Naive B cell (primary cell): ENCODE data around the gene NKAIN2. TPM values are rescaled to one million over a fixed set of nuclear protein-coding genes. Genes with fewer than 3 reads are reported as not detected.
"Not testable (repeated sequence)": the region's sequence is repeated elsewhere in the genome, so short reads cannot be mapped to it uniquely, and the experiment has no call there.

Source experiments
- ATAC-seq, 2 donors: fragments of 150-1000 bp; cut with Tn5 transposase; 2 replicates each; pipeline ENCODE4 v1.10.0; 2021; ENCODE audit warnings: low read depth in 2 of 2, mild to moderate bottlenecking in 2 of 2, moderate library complexity in 2 of 2
- DNase-seq: peaks from one replicate; pipeline ENCODE4 v3.0.0; 2022
- H3K27ac Mint-ChIP-seq, 6 donors: one replicate each; pipeline ENCODE4 v1.8.0; 2020 to 2022; ENCODE audit warnings: mild to moderate bottlenecking in 6 of 6, mixed read lengths in 6 of 6, moderate library complexity in 5 of 6, inconsistent platforms in 2 of 6
- H3K27me3 Mint-ChIP-seq, 3 donors: one replicate each; pipeline ENCODE4 v1.8.0; 2021 to 2022; ENCODE audit warnings: mixed read lengths in 3 of 3, mild to moderate bottlenecking in 1 of 3
- H3K36me3 Mint-ChIP-seq, 2 donors: one replicate each; pipeline ENCODE4 v1.8.0; 2020 to 2022; ENCODE audit warnings: mixed read lengths in 2 of 2, inconsistent platforms in 1 of 2, mild to moderate bottlenecking in 1 of 2
- H3K4me1 Mint-ChIP-seq, 3 donors: one replicate each; pipeline ENCODE4 v1.8.0; 2020 to 2022; ENCODE audit warnings: mixed read lengths in 3 of 3, inconsistent platforms in 1 of 3, mild to moderate bottlenecking in 1 of 3, moderate library complexity in 1 of 3
- H3K4me3 Mint-ChIP-seq, 8 donors: one replicate each; pipeline ENCODE4 v1.8.0; 2020 to 2022; ENCODE audit warnings: mild to moderate bottlenecking in 8 of 8, mixed read lengths in 8 of 8, moderate library complexity in 8 of 8, inconsistent platforms in 2 of 8
- H3K9me3 Mint-ChIP-seq, 7 donors: one replicate each; pipeline ENCODE4 v1.8.0; 2020 to 2022; ENCODE audit warnings: mixed read lengths in 7 of 7, mild to moderate bottlenecking in 5 of 7, inconsistent platforms in 2 of 7, moderate library complexity in 1 of 7
- polyA plus RNA-seq, 6 donors: library from polyadenylated mRNA; unstranded; fragments of 300-500 nt; fragmentation: Illumina TruSeq; gene quantifications; one replicate each; pipeline ENCODE4 v1.2.3, GENCODE V29; 2021; ENCODE audit warnings: low read depth in 6 of 6

Gene NKAIN2
- polyA plus RNA-seq, 6 donors from 2014 or later = not detected

GRCh38 chr6:124560078-124560477 is 756.4 kb downstream of the NKAIN2 start:
- H3K4me3 Mint-ChIP-seq, H3K27me3 Mint-ChIP-seq, H3K36me3 Mint-ChIP-seq, H3K4me1 Mint-ChIP-seq, H3K27ac Mint-ChIP-seq, ATAC-seq, DNase-seq: not testable (repeated sequence)
- peaks cover 0 to 18% (median 10%) of the 10 kb centered on the region in 7 donors for H3K9me3 Mint-ChIP-seq

DNA sequence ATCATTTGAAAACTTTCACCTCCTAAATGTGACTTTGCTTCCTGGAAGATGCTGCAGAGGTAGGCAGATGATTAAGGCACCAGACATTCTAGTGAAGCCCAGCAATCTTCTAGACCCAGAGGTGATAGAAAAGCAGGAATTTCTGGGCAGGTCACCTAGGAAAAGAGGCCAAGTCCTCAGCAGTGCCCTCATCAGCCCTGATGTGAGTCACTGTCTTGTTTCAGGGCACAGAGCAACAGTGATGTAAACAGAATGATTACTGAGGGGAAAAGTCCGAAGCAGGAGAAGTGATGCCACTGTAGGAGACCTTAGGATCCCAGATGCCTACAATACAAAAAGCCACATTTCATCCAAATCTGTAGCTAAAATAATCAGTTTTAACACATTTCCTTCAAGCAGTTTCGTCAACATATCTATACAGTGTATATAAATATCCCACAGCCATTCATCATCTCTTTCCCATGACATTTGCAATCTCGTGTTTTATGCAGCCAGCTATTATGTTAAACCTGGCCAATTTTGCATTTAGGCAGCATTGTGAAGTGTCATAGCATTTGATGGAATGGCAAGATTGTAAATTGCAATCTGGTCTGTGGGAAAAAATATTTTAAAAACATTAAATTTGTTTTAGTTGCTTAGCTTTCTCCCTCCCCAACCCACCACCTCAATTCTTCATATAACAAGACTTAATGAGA is 757.4 kb downstream of the NKAIN2 start:
- H3K27me3 Mint-ChIP-seq = no peaks in the 10 kb centered on the region
- ATAC-seq = no peak
- H3K4me1 Mint-ChIP-seq = no peaks in the 10 kb centered on the region

GRCh38 chr6:124561635-124562130 is 758.0 kb downstream of the NKAIN2 start:
- no peak overlapping the region for H3K4me3 Mint-ChIP-seq
- DNase-seq = no peak
- H3K36me3 Mint-ChIP-seq = peaks cover 0 to 5% of the 10 kb centered on the region in 2 donors
- no peak for ATAC-seq
- no peak overlapping the region for H3K27ac Mint-ChIP-seq
- H3K9me3 Mint-ChIP-seq = peaks cover 0 to 18% (median 6%) of the 10 kb centered on the region in 7 donors
- H3K27me3 Mint-ChIP-seq = no peaks in the 10 kb centered on the region
- H3K4me1 Mint-ChIP-seq = no peaks in the 10 kb centered on the region

More for the DNA sequence above, 757.4 kb downstream of the NKAIN2 start:
- Mint-ChIP-seq H3K27ac (no peak overlapping the region), H3K9me3 (peaks cover 0 to 18% (median 6%) of the 10 kb centered on the region in 7 donors), H3K4me3 (no peak overlapping the region), H3K36me3 (peaks cover 0 to 5% of the 10 kb centered on the region in 2 donors)
- no peak for DNase-seq

DNA sequence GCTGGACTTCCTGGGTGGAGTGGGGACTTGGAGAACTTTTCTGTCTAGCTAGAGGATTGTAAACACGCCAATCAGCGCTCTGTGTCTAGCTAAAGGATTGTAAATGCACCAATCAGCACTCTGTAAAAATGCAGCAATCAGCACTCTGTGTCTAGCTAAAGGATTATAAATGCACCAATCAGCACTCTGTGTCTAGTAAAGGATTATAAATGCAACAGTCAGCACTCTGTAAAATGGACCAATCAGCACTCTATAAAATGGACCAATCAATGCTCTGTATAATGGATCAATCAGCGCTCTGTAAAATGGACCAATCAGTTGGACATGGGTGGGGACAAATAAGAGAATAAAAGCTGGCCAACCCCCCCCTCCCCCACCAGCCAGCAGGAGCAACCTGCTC is 760.5 kb downstream of the NKAIN2 start:
- not testable (repeated sequence) for H3K4me1 Mint-ChIP-seq, DNase-seq, ATAC-seq, H3K36me3 Mint-ChIP-seq, H3K4me3 Mint-ChIP-seq, H3K27me3 Mint-ChIP-seq, H3K27ac Mint-ChIP-seq
- peaks cover 2 to 26% (median 7%) of the 10 kb centered on the region in 7 donors for H3K9me3 Mint-ChIP-seq

- peaks cover 0 to 5% of the 10 kb centered on the region in 2 donors for H3K36me3 Mint-ChIP-seq
- ATAC-seq = no peak
- no peak overlapping the region for H3K27ac Mint-ChIP-seq
- no peaks in the 10 kb centered on the region for H3K27me3 Mint-ChIP-seq
- peaks cover 6 to 22% (median 11%) of the 10 kb centered on the region in 7 donors for H3K9me3 Mint-ChIP-seq
- H3K4me3 Mint-ChIP-seq = no peak overlapping the region
- no peak for DNase-seq
- no peaks in the 10 kb centered on the region for H3K4me1 Mint-ChIP-seq
Observed at GRCh38 chr6:124567401-124567800, 763.7 kb downstream of the NKAIN2 start.

- Mint-ChIP-seq H3K27ac (no peak overlapping the region), H3K36me3 (no peaks in the 10 kb centered on the region), H3K4me3 (no peak overlapping the region), H3K4me1 (no peaks in the 10 kb centered on the region), H3K27me3 (no peaks in the 10 kb centered on the region), H3K9me3 (peaks cover under 1 to 22% (median 6%) of the 10 kb centered on the region in 7 donors)
- DNase-seq = no peak
- no peak for ATAC-seq
Observed at GRCh38 chr6:124573953-124574352, 770.3 kb downstream of the NKAIN2 start.

- Mint-ChIP-seq H3K4me3 (no peak overlapping the region), H3K9me3 (peaks cover 0 to 14% (median 5%) of the 10 kb centered on the region in 7 donors), H3K36me3 (no peaks in the 10 kb centered on the region), H3K27ac (no peak overlapping the region), H3K4me1 (no peaks in the 10 kb centered on the region), H3K27me3 (no peaks in the 10 kb centered on the region)
- DNase-seq (no peak), ATAC-seq (no peak)
Observed at GRCh38 chr6:124577734-124578281, 774.1 kb downstream of the NKAIN2 start.

- DNase-seq (no peak), ATAC-seq (no peak)
- H3K4me1 Mint-ChIP-seq = no peaks in the 10 kb centered on the region
- H3K4me3 Mint-ChIP-seq = no peak overlapping the region
- H3K9me3 Mint-ChIP-seq = peaks cover 0 to 17% (median 2%) of the 10 kb centered on the region in 7 donors
- no peak overlapping the region for H3K27ac Mint-ChIP-seq
- H3K27me3 Mint-ChIP-seq = no peaks in the 10 kb centered on the region
- no peaks in the 10 kb centered on the region for H3K36me3 Mint-ChIP-seq
Observed at GRCh38 chr6:124590001-124590400, 786.3 kb downstream of the NKAIN2 start.

- Mint-ChIP-seq H3K4me1 (no peaks in the 10 kb centered on the region), H3K36me3 (no peaks in the 10 kb centered on the region), H3K4me3 (no peak overlapping the region), H3K9me3 (peaks cover 0 to 2% (median 0%) of the 10 kb centered on the region in 7 donors), H3K27me3 (no peaks in the 10 kb centered on the region), H3K27ac (no peak overlapping the region)
- ATAC-seq (no peak), DNase-seq (no peak)
Observed at GRCh38 chr6:124599656-124600055, 796.0 kb downstream of the NKAIN2 start.

DNA sequence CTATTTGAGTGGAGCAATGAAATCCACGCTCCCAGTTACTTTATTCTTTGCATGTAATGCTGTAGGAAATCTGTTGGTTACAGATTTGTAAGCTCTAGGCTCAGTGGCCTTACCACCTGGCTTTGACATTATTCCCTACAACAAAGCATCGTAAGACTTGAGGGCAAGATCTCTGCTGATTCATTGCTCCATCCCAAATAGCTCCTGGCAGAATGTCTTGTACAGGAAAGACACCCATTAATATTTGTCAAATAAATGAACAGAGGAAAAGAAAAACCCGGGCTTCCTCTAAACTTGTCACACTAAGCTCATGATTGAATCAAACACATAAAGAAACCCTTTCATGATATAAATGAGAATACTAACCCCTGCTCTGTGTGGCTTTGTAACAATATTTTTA is 801.1 kb downstream of the NKAIN2 start:
- no peak for ATAC-seq
- no peaks in the 10 kb centered on the region for H3K4me1 Mint-ChIP-seq
- peaks cover 0 to 8% (median 0%) of the 10 kb centered on the region in 7 donors for H3K9me3 Mint-ChIP-seq
- no peak for DNase-seq
- no peaks in the 10 kb centered on the region for H3K27me3 Mint-ChIP-seq
- H3K36me3 Mint-ChIP-seq = no peaks in the 10 kb centered on the region
- H3K27ac Mint-ChIP-seq = no peak overlapping the region
- no peak overlapping the region for H3K4me3 Mint-ChIP-seq

DNA sequence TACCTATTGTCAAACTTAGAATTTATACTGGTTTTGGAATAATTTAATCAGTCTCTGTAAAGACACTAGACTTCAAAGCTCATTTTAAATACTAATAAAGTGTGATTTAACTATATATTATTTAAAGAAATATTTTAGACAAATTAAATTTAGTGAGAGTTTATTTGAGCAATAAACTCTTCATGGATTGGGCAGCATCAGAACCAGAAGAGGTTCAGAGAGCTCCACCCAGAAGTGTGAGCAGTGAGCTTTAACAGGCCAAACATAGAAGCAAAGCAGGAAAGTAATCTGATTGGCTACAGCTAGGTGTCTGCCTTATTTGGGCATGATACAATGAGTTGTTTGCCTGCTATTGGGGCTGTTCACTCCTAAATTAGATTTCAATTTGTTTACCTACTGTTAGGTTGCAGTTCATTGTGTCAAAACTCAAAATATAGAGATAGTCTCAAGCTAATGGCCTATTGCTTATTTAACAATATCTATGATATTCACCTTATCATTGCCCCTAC is 803.5 kb downstream of the NKAIN2 start:
- no peaks in the 10 kb centered on the region for H3K4me1 Mint-ChIP-seq
- no peak for ATAC-seq
- no peak overlapping the region for H3K27ac Mint-ChIP-seq
- no peaks in the 10 kb centered on the region for H3K27me3 Mint-ChIP-seq
- H3K36me3 Mint-ChIP-seq = no peaks in the 10 kb centered on the region
- no peak overlapping the region for H3K4me3 Mint-ChIP-seq
- no peak for DNase-seq
- H3K9me3 Mint-ChIP-seq = peaks cover 0 to 8% (median 0%) of the 10 kb centered on the region in 7 donors

DNA sequence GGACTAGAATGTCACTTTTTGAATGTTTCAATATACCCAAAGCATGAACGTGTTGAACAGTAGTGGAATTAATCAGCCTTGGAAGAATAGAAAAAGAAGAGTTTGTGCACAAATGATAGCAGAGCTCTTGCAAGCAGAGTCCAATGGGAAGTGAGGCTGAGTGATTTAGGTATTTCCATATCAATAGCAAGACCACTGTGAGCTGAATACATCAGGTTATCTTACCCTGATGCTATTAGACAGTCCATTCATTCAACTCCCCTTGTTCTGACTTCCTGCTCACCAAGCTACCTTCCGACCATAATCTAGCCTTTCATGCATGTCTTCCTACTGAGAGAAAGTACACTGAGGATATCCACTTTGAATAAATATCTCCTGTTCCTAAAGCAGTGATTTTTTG is 809.4 kb downstream of the NKAIN2 start:
- DNase-seq = no peak
- H3K36me3 Mint-ChIP-seq = no peaks in the 10 kb centered on the region
- ATAC-seq = no peak
- H3K4me3 Mint-ChIP-seq = no peak overlapping the region
- peaks cover 0 to 8% (median 0%) of the 10 kb centered on the region in 7 donors for H3K9me3 Mint-ChIP-seq
- no peaks in the 10 kb centered on the region for H3K27me3 Mint-ChIP-seq
- H3K4me1 Mint-ChIP-seq = no peaks in the 10 kb centered on the region
- no peak overlapping the region for H3K27ac Mint-ChIP-seq

DNA sequence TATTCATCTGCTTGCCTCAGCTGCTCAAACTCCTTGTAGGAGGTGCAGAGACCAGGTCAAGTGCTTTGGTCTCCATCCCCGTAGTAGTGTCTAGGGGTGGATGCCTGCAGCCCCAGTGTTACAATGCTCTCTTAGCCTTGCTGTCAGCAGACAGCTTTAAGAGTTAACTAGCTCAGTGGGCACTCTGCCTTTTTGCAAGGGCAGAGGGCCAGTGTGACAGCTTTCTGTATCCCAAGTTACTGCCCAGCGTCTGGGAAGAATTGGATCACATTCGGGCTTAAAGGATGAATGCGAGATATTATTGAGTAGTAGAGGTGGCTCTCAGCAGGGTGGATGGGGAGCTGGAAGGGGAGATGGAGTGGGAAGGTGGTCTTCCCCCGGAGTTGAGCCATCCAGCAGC is 818.7 kb downstream of the NKAIN2 start:
- DNase-seq = no peak
- H3K4me1 Mint-ChIP-seq = no peaks in the 10 kb centered on the region
- ATAC-seq = no peak
- peaks cover 0 to 3% (median 0%) of the 10 kb centered on the region in 7 donors for H3K9me3 Mint-ChIP-seq
- no peak overlapping the region for H3K4me3 Mint-ChIP-seq
- no peak overlapping the region for H3K27ac Mint-ChIP-seq
- no peaks in the 10 kb centered on the region for H3K27me3 Mint-ChIP-seq
- H3K36me3 Mint-ChIP-seq = no peaks in the 10 kb centered on the region

DNA sequence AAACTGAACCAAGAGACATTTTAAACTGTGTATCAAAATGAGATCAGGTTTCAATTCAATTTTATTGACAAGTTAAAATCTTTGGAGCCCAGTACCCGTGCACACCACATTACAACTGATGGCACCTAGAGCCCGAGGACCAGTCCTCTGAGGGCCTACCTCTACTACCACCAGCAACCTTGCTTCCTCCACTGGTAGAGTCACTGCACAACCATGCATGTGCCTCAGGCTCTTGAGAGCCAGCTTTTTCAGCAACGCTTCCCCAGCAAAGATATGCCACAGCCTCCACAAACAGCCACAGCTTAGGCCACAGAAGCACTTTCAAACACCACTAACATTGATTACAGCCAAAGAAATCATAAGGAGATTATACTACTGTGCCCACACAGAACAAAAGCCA is 830.0 kb downstream of the NKAIN2 start:
- no peaks in the 10 kb centered on the region for H3K36me3 Mint-ChIP-seq
- DNase-seq (no peak), ATAC-seq (no peak)
- H3K27me3 Mint-ChIP-seq = no peaks in the 10 kb centered on the region
- no peak overlapping the region for H3K27ac Mint-ChIP-seq
- H3K4me3 Mint-ChIP-seq = no peak overlapping the region
- peaks cover 3 to 28% (median 8%) of the 10 kb centered on the region in 7 donors for H3K9me3 Mint-ChIP-seq
- no peaks in the 10 kb centered on the region for H3K4me1 Mint-ChIP-seq
